RKO (cell line): ENCODE results near the gene RTL10.

ENCODE experiments used
- DNase-seq: peaks from one replicate; pipeline ENCODE4 v3.0.0-alpha.2; 2016; ENCODE audit warnings: low spot score

The RTL10 gene

GRCh38 chr22:19875531-19876313 is 21.0 kb upstream of the RTL10 start:
- DNase-seq: no peak

GRCh38 chr22:19875061-19875530 is 20.4 kb upstream of the RTL10 start:
- no peak for DNase-seq

GRCh38 chr22:19874307-19875060 is 19.8 kb upstream of the RTL10 start:
- DNase-seq: no peak

GRCh38 chr22:19873960-19874306 is 19.3 kb upstream of the RTL10 start:
- no peak for DNase-seq

DNA sequence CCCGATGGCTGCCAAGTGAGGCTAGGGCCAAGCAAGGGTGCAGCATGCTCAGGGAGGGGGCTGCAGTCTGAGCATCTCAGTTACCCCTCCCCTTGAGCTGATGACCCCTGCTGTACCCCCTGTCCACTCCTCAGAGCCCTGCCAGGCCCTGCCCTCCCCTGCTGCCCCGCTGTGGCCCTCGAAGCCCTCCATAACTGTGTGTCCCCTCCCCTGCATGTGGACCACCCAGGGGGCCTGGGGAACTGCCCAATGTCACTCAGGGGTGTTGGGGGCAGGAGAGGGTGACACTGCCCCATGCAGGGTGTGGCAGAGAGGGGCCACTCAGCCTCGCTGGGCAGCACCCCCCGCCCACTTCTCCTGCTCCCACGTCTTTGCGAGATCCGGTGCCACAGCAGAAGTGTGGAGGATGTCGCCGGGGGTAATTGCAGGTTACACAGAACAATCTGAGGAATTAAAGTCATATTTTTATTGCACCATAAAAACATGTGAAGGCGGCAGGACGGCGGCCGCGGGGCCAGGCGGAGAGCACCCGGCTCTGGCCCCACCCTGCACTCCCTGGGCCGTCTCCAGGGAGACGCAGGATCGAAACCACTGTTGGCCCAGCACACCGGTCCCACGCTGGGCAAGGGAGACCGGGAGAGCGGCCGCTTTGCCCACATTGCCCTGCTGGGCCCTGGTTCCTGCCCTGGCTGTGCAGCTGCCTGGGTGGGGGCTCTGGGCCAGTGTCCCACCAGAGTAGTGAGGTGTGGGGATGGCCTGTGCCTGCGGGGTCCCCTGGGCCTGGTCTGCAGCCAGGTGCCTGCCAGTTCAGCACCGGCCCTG is 18.7 kb upstream of the RTL10 start:
- no peak for DNase-seq

GRCh38 chr22:19872779-19873137 is 18.1 kb upstream of the RTL10 start:
- no peak for DNase-seq

DNA sequence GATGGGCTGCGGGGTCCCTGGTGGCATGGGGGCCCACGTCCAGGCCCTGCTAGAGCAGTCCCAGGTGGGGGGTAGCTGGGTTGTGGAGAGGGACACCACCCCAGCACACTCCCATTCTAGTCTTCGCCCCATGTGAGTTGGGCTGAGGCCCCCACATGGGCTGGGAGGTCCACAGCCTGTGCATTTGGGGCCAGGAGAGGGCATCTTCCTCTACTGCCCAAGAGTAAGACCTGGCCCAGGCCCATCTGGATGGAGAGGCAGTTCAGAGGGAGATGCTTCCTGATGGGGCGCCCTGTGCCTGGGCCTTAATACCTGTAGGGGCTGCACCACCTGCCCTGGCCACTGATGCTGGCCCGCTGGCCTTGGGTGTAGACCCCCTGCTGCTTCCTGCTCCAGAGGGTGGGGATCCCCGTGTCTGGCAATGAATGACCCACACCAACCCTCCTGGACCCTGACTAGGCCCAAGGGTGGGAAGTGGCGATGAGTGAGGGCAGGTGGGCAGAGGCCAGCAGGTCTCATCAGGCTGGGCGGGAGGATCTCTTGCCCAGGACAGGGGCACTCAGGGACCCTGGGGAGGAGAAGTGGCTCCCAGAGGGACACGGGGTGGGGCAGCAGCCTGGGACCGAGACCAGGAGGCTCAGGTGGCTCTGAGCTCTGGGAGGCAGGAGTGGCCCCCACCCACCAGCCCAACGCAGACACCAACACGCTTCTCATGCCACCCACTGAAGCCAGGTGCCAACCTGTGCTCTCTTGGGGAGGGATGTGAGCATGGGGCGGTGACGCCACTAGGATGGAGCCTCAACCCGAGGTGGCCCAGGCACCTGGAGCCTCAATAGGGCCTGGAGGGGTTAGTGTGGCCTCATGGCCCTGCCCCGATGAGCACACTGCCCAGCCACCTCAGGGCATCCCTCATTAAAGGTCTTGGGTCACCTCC is 17.4 kb upstream of the RTL10 start:
- no peak for DNase-seq

GRCh38 chr22:19871023-19871844 is 16.6 kb upstream of the RTL10 start:
- no peak for DNase-seq

DNA sequence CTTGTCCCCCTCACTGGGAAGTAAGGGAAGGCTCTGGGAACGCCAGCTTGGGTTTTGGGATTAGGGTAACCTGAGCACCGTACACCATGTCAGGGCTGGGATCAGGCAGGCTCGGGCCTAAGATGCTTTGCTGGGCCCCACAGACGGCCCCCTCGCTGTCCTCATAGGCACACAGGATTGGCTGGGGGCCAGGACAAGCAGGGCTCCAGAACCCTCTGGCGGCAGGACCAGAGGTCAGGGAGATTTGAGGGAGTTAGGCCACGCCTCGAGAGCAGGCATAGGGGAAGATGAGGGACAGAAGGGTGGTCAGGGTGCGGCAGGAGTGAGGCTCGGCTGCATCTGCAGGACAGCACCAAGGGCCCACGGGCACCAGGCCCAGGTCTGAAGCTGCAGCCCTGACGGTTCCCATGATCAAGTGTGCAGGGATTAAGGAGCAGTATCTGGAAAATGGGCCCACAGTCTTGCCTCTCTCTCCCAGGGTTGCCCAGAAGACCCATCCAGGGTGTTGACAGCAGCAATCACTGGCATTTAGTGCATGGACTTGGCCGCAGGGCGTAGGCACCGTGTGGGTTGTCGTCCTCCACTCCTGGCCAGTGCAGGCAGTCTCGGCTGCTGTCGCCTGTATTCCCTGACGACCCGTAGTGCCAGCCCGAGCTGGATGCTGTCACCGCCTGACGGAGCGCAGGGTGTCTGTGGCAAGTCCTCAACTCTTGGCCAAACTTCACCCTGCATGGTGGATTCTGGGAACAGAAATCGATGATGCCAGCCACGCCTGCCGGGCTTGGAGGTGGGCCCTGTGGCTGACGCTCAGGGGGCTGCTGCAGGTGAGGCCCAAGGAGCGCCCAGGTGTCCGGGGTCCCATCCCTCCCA is 15.7 kb upstream of the RTL10 start:
- DNase-seq: no peak

GRCh38 chr22:19869497-19870152 is 15.0 kb upstream of the RTL10 start:
- DNase-seq: no peak

DNA sequence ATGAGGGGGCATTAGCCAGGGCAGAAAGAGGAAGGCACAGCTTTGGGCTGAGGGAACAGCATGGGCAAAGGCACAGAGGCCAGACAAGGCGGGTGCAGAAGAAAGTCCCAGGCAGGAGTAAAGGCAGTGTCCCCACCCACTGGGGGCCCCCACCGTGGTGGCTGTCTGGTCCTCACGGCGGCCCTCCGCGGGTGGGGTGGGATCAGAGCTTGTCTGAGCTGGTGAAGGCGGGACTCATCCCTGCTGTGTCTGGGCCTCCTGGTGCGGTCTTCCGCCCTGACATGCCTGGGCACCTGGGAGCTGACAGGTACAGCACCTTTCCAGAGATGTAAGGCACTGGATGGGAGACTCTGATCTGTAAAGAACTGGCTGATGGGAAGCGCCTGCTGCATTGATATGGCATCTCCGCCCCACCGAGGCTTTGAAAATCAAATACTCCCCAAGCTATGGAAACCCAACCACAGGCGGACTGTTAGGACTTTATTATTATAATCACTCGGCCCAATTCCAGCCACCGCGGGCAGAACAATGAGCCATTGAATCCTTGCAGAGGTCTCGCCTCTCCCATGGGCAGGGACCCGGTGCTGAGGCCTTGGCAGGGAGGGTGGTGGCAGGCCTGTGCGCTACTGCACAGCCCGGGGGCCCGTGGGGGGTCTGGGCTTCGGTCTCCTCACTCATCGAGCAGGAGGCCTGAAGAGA is 14.2 kb upstream of the RTL10 start:
- no peak for DNase-seq

DNA sequence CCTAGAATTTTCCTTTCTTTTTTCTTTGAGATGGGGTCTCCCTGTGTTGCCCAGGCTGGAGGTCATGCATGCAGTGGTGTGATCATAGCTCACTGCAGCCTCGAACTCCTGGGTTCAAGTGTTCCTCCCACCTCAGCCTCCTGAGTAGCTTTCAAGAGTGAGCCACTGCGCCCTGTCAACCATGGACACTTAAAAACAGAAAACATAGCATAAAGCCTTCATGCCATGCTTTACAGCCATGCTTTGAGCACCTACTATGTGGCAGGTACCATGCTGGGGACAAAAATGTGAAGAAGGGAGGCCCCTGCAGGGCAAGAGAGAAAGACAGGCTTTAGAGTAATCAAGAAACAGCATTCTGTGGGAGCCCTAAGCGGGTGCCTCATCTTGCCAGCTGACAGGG is 13.7 kb upstream of the RTL10 start:
- no peak for DNase-seq

DNA sequence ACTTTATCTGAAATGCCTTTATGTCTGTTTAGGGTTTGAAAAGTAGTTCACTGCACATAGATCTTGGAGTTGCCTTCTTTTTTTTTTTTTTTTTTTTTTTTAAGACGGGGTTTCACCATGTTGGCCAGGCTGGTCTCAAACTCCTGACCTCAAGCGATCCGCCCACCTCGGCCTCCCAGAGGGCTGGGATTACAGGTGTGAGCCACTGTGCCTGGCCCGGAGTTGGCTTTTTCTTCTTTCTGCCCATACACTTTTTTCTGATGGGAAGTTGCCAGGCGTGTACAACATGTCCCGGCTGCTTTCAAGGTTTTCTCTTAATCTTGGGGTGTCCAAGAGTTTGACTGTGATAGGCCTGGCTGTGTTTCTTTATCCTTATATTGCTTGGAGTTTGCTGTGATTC is 12.9 kb upstream of the RTL10 start:
- no peak for DNase-seq

DNA sequence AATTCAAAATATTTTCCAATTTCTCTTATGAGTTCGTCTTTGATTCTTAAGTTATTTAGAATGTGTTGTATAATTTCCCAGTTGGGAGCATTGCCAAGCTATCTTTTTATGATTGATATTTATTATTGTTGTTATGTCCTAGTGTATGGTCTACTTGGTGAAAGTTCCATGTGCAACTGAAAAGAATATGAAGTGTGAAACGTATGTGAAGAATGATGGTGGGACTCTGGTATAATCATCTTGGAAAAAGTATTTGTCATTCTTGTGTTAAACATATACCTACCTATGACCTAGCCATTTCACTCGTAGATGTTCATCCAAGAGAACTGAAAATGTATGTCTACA is 12.0 kb upstream of the RTL10 start:
- DNase-seq: no peak

GRCh38 chr22:19865141-19865829 is 10.6 kb upstream of the RTL10 start:
- DNase-seq: no peak

DNA sequence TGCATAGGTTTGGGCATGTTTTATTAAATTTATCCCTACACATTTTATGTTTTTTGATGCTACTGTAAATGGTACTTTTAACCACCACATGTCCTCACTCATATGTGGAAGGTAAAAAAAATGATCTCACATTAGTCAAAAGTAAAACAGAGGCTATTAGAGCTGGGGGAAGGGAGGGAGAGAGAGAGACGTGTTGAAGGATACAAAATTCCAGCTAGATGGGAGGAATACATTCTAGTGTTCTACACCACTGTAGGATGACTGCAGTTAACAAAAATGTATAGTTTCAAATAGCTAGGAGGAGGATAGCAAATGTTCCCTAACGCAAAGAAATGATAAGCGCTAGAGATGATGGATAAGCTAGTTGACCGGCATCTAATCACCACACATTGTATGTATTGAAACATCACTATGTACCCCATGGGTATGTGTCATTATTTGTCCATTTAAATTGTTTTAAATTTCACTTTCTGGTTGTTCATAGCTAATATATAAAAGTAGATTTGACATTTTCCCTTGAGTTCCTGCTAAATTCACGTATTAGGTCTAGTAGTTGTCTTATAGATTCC is 9.9 kb upstream of the RTL10 start:
- no peak for DNase-seq

DNA sequence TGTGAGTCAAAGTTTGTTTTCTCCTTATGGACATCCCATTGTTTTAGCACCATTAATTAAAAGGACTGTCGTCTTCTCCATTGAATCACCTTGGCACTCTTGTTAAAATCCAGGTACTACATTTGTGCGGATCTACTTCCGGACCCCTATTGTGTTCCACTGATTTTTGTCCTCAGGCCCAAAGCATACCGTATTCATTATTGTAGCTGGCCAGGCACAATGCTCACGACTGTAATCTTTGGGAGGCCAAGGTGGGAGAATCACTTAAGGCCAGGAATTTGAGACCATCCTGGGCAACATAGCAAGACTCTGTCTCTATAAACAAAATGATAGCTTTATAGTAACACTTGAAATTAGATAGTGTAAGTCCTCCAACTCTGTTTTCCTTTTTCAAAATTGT is 8.9 kb upstream of the RTL10 start:
- no peak for DNase-seq
